Dedifferentiated amniotic fluid mesenchymal stem cell (primary cell): Measurements from ENCODE around the gene SSTR3.
"Not testable (repeated sequence)": the region's sequence is repeated elsewhere in the genome, so short reads cannot be mapped to it uniquely, and the experiment has no call there.

Experiments
- DNase-seq: peaks from one replicate; pipeline ENCODE4 v3.0.0-alpha.2; 2016; ENCODE audit errors: extremely low spot score

SSTR3 gene

GRCh38 chr22:37210041-37210803, 2.1 kb downstream of the SSTR3 start:
- DNase-seq = no peak

GRCh38 chr22:37209140-37209845, 3.0 kb downstream of the SSTR3 start:
- no peak for DNase-seq

- no peak for DNase-seq
Measured at GRCh38 chr22:37208401-37209139, 3.7 kb downstream of the SSTR3 start.

- no peak for DNase-seq
Measured at GRCh38 chr22:37207981-37208380, 4.3 kb downstream of the SSTR3 start.

- no peak for DNase-seq
Measured at GRCh38 chr22:37206841-37207821, 5.1 kb downstream of the SSTR3 start.

- DNase-seq = no peak
Measured at GRCh38 chr22:37206118-37206840, 6.0 kb downstream of the SSTR3 start.

GRCh38 chr22:37205046-37205445, 7.2 kb downstream of the SSTR3 start:
- no peak for DNase-seq

- DNase-seq = no peak
Measured at GRCh38 chr22:37204045-37204655, 8.1 kb downstream of the SSTR3 start.

GRCh38 chr22:37203354-37204044, 8.8 kb downstream of the SSTR3 start:
- no peak for DNase-seq

GRCh38 chr22:37202716-37203115, 9.6 kb downstream of the SSTR3 start:
- DNase-seq = no peak

GRCh38 chr22:37202001-37202555, 10.2 kb downstream of the SSTR3 start:
- DNase-seq = no peak

- not testable (repeated sequence) for DNase-seq
Measured at GRCh38 chr22:37201443-37201820, 10.8 kb downstream of the SSTR3 start.

GRCh38 chr22:37199760-37200108, 12.5 kb downstream of the SSTR3 start:
- DNase-seq = no peak

GRCh38 chr22:37199103-37199759, 13.0 kb downstream of the SSTR3 start:
- peak; percentile 97 for DNase-seq

- peak; percentile 51 for DNase-seq
Measured at GRCh38 chr22:37198258-37199102, 13.8 kb downstream of the SSTR3 start.

GRCh38 chr22:37197451-37198257, 14.6 kb downstream of the SSTR3 start:
- DNase-seq = no peak
